ENCODE measurements around the gene SNX10. TPM values are rescaled to one million over a fixed set of nuclear protein-coding genes. Genes with fewer than 3 reads are reported as not detected.
A peak's percentile ranks its signal among the peaks of the same experiment; 100 is the strongest.

The SNX10 gene
- total and polyA plus RNA-seq, 5 donors = 1.3 to 3.5 (median 2.8) TPM

DNA sequence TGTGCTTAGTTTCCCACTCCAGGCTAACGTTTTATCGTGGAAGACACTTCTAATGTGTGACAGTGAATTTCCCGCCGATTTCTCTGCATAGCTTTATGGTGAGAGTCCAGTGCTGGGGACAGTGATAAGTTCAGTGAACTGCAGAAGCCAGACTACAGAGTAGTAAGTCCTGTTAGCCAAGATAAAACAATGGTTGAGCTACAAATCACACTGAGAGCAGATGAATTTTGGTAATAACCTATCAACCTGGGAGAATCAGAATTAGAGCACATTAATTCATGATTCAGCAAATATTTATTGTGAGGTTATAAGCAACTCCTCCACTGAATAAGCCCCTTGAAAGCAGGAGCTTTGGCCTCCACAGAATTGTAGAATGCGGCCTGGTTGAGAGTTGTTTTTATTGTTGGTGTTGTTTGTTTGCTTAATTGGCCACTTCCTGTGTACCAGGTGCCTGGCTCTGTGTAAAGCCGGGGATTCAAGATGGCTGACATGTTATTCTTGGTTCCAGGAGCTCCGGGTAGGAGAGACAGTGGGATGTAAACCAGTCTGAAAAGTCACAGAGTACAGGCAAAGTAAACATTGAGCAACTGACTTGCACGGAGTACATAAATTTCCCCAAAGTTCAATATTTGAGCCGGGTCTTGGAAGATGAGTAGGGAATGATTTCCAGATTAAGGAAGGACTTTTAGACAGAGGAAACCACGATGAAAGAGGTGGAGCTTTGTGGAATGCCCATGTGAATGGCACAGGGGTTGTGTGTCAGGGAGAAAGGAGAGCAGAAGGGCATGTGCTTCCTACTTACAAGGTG, 112.7 kb downstream of the SNX10 start:
- ATAC-seq (no peak), DNase-seq (no peak)
- H3K27ac ChIP-seq (ENCODE audit: low read length) = no peak overlapping the region
- H3K4me1 ChIP-seq (ENCODE audit: control insufficient read depth, insufficient read depth, low read length) = no peaks in the 10 kb centered on the region
- H3K9me3 ChIP-seq (ENCODE audit: control insufficient read depth, low read length) = no peaks in the 10 kb centered on the region
- intact Hi-C loops (cut with DNase I) = no loop called here
- 90% methylated on average over 10 of the region's 10 CpGs for WGBS
- no peak overlapping the region for H3K4me3 ChIP-seq (ENCODE audit: low read length)
- no peaks in the 10 kb centered on the region for H3K27me3 ChIP-seq (ENCODE audit: control insufficient read depth, insufficient read depth)

DNA sequence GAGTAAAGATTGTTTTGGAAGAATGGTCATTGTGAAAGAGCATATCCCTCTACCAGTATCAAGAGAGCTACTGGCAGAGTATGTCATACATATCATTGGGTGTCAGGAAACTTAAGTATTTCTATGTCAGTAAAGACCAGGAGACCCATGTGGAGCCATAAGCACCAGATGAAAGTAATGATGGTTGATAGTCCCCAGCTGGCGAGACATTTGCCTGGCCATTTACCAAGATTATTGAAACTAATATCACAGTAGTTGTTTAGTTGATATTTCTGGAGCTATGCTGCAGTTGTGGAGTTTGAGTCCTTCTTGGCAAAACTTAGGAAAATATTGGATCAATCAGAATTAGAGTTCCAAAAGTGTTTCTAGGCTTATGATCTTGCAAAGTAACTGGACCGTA, 114.8 kb downstream of the SNX10 start:
- H3K27me3 ChIP-seq (ENCODE audit: control insufficient read depth, insufficient read depth) = no peaks in the 10 kb centered on the region
- WGBS = 97% methylated on average over 2 of the region's 2 CpGs
- no peaks in the 10 kb centered on the region for H3K9me3 ChIP-seq (ENCODE audit: control insufficient read depth, low read length)
- no peaks in the 10 kb centered on the region for H3K4me1 ChIP-seq (ENCODE audit: control insufficient read depth, insufficient read depth, low read length)
- intact Hi-C loops (cut with DNase I) = no loop called here
- DNase-seq (no peak), ATAC-seq (no peak)
- H3K4me3 ChIP-seq (ENCODE audit: low read length) = no peak overlapping the region
- H3K27ac ChIP-seq (ENCODE audit: low read length) = no peak overlapping the region

DNA sequence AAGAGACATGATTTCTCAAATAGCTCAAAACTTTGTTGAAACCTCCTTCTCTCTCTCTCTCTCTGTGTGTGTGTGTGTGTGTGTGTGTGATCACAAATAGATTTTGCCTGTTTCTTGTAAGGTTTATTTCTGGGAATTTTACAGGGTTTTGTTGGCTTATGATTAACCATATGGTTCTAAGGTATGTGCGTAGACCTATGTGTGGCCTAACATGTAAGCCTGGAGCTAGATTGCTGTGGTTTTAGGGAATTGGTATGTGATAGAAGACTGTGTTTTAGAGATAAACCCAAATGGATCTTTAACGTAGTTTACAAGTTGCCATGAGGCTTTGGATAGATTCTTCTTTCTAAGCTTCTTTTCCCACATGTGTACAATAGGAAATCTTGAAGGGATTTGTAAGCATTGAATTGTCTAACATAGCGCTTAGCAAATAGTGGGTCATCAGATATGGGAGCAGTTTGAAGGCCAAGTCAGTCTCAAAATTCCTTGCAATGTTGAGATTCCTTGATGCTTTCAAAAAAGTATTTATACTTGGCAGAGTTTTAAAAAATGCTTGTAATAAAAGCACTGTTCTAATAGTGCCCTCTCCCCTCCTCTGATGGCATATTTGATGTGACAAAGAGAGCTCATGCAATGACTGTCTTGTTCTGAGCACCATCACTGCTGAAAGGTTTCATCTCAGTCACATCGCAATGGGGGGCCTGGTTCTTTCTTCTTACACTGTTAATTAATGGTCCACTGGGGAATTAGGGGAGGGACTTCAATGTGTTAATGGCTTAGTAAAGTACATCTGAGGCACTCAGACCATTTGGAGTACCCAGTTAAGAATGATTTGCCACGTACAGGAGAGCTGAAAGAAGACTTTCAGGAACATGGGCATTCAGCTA, 118.2 kb downstream of the SNX10 start:
- WGBS = 87% methylated on average over 5 of the region's 5 CpGs
- DNase-seq = no peak
- Histone ChIP-seq H3K27ac (ENCODE audit: low read length) (no peak overlapping the region), H3K4me3 (ENCODE audit: low read length) (no peak overlapping the region), H3K9me3 (ENCODE audit: control insufficient read depth, low read length) (no peaks in the 10 kb centered on the region), H3K27me3 (ENCODE audit: control insufficient read depth, insufficient read depth) (no peaks in the 10 kb centered on the region), H3K4me1 (ENCODE audit: control insufficient read depth, insufficient read depth, low read length) (no peaks in the 10 kb centered on the region)
- intact Hi-C loops (cut with DNase I) = no loop called here
- no peak for ATAC-seq

DNA sequence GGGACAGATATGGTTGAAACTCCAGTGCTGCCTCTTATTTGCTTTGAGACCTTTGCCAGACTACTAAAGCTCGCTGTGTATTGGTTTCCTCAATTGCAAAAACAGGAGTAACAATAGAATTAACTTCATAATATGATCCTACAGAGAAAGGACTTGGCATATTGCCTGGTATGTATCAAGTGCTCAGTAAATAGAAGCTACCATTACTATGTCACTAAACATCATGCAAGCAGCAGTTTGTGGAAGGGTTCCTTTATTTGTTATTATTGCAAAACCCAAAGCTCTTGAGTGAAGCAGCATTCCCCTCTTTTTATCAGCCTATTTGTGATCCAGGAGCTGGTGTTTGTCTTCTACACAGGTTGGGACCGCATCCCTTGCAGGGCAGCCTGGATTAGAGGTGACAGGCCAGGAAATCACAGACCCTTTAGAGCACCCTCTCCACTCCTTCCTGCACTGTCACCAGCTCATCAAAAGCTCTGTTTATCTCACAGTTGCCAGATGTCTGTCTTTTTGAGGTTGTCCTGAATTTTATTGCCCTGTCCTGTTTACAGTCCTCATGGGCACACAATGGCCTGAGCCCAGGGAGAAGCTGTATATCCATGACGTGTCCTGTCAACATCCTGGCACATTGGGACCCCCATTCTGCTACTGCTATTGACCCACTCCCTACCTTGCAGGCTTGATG, 121.5 kb downstream of the SNX10 start:
- intact Hi-C loops (cut with DNase I) = no loop called here
- WGBS = 79% methylated on average over 3 of the region's 3 CpGs

DNA sequence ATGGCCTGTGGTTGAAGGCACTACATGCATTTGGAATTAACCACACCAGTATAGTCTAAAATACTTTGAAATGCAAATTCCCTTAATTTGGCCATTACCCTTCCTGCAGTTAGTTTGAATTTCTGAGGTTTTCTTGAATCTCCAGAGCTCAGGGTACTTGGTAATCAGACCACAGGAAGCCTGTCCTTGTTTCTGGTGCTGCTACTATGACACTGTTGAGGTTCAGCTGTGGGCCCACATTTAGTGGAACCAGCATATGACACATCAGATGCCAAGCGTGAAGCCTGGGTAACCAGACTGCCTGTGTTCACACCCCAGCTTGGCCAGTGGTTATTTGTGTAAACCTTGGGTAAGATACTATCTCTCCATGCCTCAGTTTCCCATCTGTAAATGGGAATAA, 124.3 kb downstream of the SNX10 start:
- H3K27ac ChIP-seq (ENCODE audit: low read length) = no peak overlapping the region
- H3K4me3 ChIP-seq (ENCODE audit: low read length) = no peak overlapping the region
- H3K27me3 ChIP-seq (ENCODE audit: control insufficient read depth, insufficient read depth) = no peaks in the 10 kb centered on the region
- no peaks in the 10 kb centered on the region for H3K4me1 ChIP-seq (ENCODE audit: control insufficient read depth, insufficient read depth, low read length)
- 95% methylated on average over 1 of the region's 1 CpG for WGBS
- H3K9me3 ChIP-seq (ENCODE audit: control insufficient read depth, low read length) = no peaks in the 10 kb centered on the region
- ATAC-seq = no peak
- intact Hi-C loops (cut with DNase I) = no loop called here
- DNase-seq = no peak

More for the DNA sequence above, 121.5 kb downstream of the SNX10 start:
- Histone ChIP-seq H3K9me3 (ENCODE audit: control insufficient read depth, low read length) (no peaks in the 10 kb centered on the region), H3K27ac (ENCODE audit: low read length) (no peak overlapping the region), H3K27me3 (ENCODE audit: control insufficient read depth, insufficient read depth) (no peaks in the 10 kb centered on the region), H3K4me1 (ENCODE audit: control insufficient read depth, insufficient read depth, low read length) (no peaks in the 10 kb centered on the region), H3K4me3 (ENCODE audit: low read length) (no peak overlapping the region)
- ATAC-seq (no peak), DNase-seq (no peak)

DNA sequence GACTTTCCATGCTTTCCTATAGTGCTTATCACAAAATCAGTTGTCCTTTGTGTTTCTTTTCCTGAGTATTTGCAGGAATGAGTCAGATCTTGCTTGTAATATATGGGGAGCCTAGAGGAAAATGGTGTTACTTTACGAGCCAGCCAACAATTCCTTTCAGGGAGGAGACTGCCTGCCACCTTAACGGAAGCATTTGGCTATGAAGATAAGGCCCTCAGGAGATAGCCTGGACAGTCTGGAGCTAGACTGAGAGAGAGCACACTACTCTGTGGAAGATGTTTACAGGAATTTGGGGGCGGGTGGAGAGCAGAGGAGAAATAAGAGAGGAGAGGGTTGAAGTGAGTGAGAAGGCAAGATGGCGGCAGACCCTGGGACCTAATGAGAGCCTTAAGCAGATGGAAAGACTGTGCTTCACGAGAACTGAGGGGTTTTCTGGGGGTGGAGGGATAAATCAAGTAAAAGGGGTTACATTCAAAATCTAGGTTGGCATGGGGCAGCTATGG, 126.3 kb downstream of the SNX10 start:
- Histone ChIP-seq H3K4me3 (ENCODE audit: low read length) (no peak overlapping the region), H3K27ac (ENCODE audit: low read length) (no peak overlapping the region), H3K27me3 (ENCODE audit: control insufficient read depth, insufficient read depth) (no peaks in the 10 kb centered on the region), H3K9me3 (ENCODE audit: control insufficient read depth, low read length) (no peaks in the 10 kb centered on the region), H3K4me1 (ENCODE audit: control insufficient read depth, insufficient read depth, low read length) (no peaks in the 10 kb centered on the region)
- intact Hi-C loops (cut with DNase I) = no loop called here
- no peak for DNase-seq
- ATAC-seq = peak; percentile 50 to 76
- 64% methylated on average over 5 of the region's 5 CpGs for WGBS

DNA sequence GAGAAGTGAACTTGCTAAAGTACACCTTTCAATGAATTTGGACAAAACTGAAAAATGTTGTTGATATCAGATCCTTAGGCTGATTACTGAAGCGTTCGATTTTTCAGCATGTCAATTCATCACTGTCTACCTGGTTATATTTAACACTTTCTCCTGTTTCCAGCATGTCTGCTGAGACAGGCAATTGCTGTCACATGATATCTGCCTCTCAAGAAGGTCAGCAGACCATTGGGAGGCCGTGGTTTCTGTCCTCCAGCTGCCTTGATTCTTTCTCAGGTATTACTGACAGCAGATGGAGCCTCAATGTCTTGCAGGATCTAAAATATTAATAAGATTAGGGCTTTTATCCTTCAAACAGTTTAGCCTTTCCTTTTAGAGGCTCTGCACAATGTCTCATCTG, 127.5 kb downstream of the SNX10 start:
- Histone ChIP-seq H3K27ac (ENCODE audit: low read length) (no peak overlapping the region), H3K4me3 (ENCODE audit: low read length) (no peak overlapping the region), H3K27me3 (ENCODE audit: control insufficient read depth, insufficient read depth) (no peaks in the 10 kb centered on the region), H3K4me1 (ENCODE audit: control insufficient read depth, insufficient read depth, low read length) (no peaks in the 10 kb centered on the region), H3K9me3 (ENCODE audit: control insufficient read depth, low read length) (no peaks in the 10 kb centered on the region)
- 73% methylated on average over 3 of the region's 3 CpGs for WGBS
- intact Hi-C loops (cut with DNase I) = no loop called here
- no peak for ATAC-seq
- DNase-seq = no peak

DNA sequence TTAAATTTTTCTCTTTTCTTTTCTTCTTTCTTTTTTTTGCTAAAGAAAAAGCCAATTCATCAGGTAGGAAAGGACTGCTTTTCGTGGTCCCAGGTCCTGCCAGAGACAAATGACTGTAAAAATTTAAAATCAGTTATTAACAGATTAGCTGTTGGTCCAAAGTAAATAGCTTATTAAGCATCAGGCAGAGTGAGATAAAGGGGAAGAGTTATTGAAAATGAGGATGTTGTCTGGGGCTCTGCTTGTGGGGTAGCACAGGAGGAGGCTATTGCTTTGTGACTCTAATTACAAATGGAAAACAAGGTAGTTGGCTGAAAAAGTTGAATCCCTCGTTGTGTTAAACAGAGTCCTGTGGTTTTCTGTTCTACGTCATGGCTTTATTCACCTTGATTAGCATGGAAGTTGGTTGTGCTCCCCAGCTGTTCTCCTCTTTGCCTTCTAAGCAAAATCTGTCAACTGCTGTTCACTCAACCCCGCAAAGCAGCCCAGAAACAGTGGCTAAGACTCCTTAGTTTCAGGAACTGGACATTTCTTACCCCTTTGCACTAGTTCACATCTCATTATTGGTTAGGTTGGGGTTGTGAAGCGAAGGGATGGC, 128.9 kb downstream of the SNX10 start:
- no peak overlapping the region for H3K27ac ChIP-seq (ENCODE audit: low read length)
- intact Hi-C loops (cut with DNase I) = no loop called here
- DNase-seq = no peak
- ATAC-seq = no peak
- no peaks in the 10 kb centered on the region for H3K27me3 ChIP-seq (ENCODE audit: control insufficient read depth, insufficient read depth)
- H3K9me3 ChIP-seq (ENCODE audit: control insufficient read depth, low read length) = no peaks in the 10 kb centered on the region
- H3K4me1 ChIP-seq (ENCODE audit: control insufficient read depth, insufficient read depth, low read length) = no peaks in the 10 kb centered on the region
- 70% methylated on average over 5 of the region's 5 CpGs for WGBS
- H3K4me3 ChIP-seq (ENCODE audit: low read length) = no peak overlapping the region

DNA sequence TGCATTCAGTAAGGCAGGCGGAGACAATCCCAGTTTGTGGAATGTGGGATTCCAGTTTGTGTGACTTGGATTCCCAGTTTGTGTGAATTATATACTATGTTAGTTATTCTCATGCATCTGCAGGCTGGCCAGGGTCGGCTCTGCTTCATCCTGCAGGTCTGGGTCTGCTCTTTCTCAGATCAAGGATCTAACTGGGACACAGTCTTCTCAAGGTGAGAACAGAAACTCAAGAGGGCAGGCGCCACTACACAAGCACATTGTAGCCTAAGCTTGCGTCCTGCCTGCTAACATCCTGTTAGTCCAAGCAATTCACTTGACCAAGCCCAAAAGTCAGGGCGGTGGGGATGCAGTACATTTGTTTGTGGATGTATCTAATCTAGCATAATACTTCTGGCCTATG, 131.1 kb downstream of the SNX10 start:
- H3K4me1 ChIP-seq (ENCODE audit: control insufficient read depth, insufficient read depth, low read length) = no peaks in the 10 kb centered on the region
- H3K27me3 ChIP-seq (ENCODE audit: control insufficient read depth, insufficient read depth) = no peaks in the 10 kb centered on the region
- DNase-seq = no peak
- no peak overlapping the region for H3K4me3 ChIP-seq (ENCODE audit: low read length)
- WGBS = 93% methylated on average over 5 of the region's 5 CpGs
- H3K9me3 ChIP-seq (ENCODE audit: control insufficient read depth, low read length) = no peaks in the 10 kb centered on the region
- intact Hi-C loops (cut with DNase I) = no loop called here
- no peak for ATAC-seq
- no peak overlapping the region for H3K27ac ChIP-seq (ENCODE audit: low read length)

DNA sequence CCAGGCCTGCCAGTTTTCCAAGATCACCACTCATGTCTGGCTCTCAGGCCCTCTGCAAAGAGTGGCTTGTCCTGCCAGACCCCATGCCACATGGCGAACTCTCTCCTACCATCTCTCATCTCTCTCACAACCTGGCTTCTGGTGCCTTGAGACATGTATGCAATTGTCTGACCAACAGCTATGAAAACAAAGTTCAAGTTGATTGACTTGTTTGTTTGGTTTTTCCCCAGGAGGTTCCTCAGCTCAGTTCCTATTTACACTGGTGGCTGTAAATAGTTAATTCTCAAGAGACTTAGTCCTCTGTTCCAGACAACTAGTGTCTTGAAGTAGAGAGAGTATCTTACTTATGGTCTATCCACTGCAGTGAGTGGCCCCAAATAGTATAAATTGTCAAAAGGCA, 131.8 kb downstream of the SNX10 start:
- intact Hi-C loops (cut with DNase I) = no loop called here
- no peaks in the 10 kb centered on the region for H3K9me3 ChIP-seq (ENCODE audit: control insufficient read depth, low read length)
- 98% methylated on average over 1 of the region's 1 CpG for WGBS
- H3K27ac ChIP-seq (ENCODE audit: low read length) = no peak overlapping the region
- ATAC-seq = no peak
- H3K27me3 ChIP-seq (ENCODE audit: control insufficient read depth, insufficient read depth) = no peaks in the 10 kb centered on the region
- DNase-seq = no peak
- no peaks in the 10 kb centered on the region for H3K4me1 ChIP-seq (ENCODE audit: control insufficient read depth, insufficient read depth, low read length)
- H3K4me3 ChIP-seq (ENCODE audit: low read length) = no peak overlapping the region

Measured in right cardiac atrium (tissue), 5 donors.